HL-60 (cell line): ENCODE data around the gene GRK5.

Experiments
- DNase-seq, 2 experiments: peaks; one replicate each; pipeline ENCODE4 v3.0.0-alpha.2; 2010 to 2020; ENCODE audit warnings: low read depth in 1 of 2, low spot score in 1 of 2
- H3K27ac ChIP-seq: fragments of 250-450 bp; sonication (Bioruptor Pico); replicated peaks from 2 replicates; pipeline ENCODE4 v1.5.1; 2020; ENCODE audit warnings: mild to moderate bottlenecking, moderate library complexity
- H3K27me3 ChIP-seq: fragments of 250-450 bp; sonication (Bioruptor Pico); 2 replicates; pipeline ENCODE4 v1.5.1; 2021; ENCODE audit warnings: mild to moderate bottlenecking, moderate library complexity; ENCODE audit not compliant: insufficient read depth, poor library complexity, severe bottlenecking
- H3K4me3 ChIP-seq: replicated peaks from 2 replicates; pipeline ENCODE4 v1.5.1; 2011; ENCODE audit warnings: mild to moderate bottlenecking, control low read depth, low read length; ENCODE audit not compliant: insufficient read depth
- GABPA ChIP-seq: IDR thresholded peaks from 2 replicates; pipeline ENCODE4 v1.6.1; 2012; ENCODE audit warnings: low read depth
- POLR2AphosphoS5 ChIP-seq: IDR thresholded peaks from 2 replicates; pipeline ENCODE4 v1.6.1; 2012; ENCODE audit warnings: low read depth
- SPI1 ChIP-seq: IDR thresholded peaks from 2 replicates; pipeline ENCODE4 v1.6.1; 2012; ENCODE audit warnings: low read depth, mild to moderate bottlenecking, borderline replicate concordance
- long read RNA-seq: library from polyadenylated mRNA; unstranded; transcript quantifications from one replicate; pipeline ENCODE4 v2.0.0, GENCODE V29; 2020
- TF ChIP-seq, protein P1 (sequence below): IDR thresholded peaks from 2 replicates; pipeline ENCODE4 v1.6.1; 2012; ENCODE audit warnings: low read depth; ENCODE audit not compliant: insufficient replicate concordance
- TF ChIP-seq, protein P2 (sequence below): IDR thresholded peaks from one replicate; pipeline ENCODE4 v1.5.1; 2011; ENCODE audit warnings: low read length, control low read depth, inconsistent platforms; ENCODE audit not compliant: insufficient read depth

GRK5 gene
- long read RNA-seq, partial matches to known transcripts: 0 of 2 reads
- long read RNA-seq, other reads (novel, unspliced or antisense): 1 of 2 reads

DNA sequence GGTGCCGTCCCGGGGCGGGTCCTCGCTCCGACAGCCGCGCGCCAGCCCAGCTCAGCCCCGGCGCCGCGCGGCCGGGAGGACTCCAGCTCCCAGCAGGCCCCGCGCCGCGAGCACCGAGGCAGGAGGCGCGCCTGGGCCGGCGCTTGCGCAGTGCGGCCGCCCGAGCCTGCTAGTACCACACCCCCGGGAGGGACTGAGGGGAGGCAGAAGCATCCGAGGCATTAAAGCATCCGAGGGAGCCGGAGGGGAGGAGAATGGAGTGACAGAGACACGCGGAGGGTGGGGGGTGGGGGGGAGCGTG is at the start of gene GRK5:
Gene GRK5 (plus strand): TSS at position 206 of the 301 bp plus-strand sequence. CDS start 347 bp downstream, outside the sequence.
- peak; percentile 80 to 88 for DNase-seq
- peak within 1 kb of the TSS; percentile 57 for H3K4me3 ChIP-seq
- TF ChIP-seq, protein P1, sequence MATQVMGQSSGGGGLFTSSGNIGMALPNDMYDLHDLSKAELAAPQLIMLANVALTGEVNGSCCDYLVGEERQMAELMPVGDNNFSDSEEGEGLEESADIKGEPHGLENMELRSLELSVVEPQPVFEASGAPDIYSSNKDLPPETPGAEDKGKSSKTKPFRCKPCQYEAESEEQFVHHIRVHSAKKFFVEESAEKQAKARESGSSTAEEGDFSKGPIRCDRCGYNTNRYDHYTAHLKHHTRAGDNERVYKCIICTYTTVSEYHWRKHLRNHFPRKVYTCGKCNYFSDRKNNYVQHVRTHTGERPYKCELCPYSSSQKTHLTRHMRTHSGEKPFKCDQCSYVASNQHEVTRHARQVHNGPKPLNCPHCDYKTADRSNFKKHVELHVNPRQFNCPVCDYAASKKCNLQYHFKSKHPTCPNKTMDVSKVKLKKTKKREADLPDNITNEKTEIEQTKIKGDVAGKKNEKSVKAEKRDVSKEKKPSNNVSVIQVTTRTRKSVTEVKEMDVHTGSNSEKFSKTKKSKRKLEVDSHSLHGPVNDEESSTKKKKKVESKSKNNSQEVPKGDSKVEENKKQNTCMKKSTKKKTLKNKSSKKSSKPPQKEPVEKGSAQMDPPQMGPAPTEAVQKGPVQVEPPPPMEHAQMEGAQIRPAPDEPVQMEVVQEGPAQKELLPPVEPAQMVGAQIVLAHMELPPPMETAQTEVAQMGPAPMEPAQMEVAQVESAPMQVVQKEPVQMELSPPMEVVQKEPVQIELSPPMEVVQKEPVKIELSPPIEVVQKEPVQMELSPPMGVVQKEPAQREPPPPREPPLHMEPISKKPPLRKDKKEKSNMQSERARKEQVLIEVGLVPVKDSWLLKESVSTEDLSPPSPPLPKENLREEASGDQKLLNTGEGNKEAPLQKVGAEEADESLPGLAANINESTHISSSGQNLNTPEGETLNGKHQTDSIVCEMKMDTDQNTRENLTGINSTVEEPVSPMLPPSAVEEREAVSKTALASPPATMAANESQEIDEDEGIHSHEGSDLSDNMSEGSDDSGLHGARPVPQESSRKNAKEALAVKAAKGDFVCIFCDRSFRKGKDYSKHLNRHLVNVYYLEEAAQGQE: no peak
- TF ChIP-seq, protein P2, sequence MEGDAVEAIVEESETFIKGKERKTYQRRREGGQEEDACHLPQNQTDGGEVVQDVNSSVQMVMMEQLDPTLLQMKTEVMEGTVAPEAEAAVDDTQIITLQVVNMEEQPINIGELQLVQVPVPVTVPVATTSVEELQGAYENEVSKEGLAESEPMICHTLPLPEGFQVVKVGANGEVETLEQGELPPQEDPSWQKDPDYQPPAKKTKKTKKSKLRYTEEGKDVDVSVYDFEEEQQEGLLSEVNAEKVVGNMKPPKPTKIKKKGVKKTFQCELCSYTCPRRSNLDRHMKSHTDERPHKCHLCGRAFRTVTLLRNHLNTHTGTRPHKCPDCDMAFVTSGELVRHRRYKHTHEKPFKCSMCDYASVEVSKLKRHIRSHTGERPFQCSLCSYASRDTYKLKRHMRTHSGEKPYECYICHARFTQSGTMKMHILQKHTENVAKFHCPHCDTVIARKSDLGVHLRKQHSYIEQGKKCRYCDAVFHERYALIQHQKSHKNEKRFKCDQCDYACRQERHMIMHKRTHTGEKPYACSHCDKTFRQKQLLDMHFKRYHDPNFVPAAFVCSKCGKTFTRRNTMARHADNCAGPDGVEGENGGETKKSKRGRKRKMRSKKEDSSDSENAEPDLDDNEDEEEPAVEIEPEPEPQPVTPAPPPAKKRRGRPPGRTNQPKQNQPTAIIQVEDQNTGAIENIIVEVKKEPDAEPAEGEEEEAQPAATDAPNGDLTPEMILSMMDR: no peak
- no peak for TF ChIP-seq POLR2AphosphoS5
- H3K27ac ChIP-seq: peak within 1 kb of the TSS; percentile 69
- peaks cover 12% of the 10 kb centered on the region for H3K27me3 ChIP-seq

DNA sequence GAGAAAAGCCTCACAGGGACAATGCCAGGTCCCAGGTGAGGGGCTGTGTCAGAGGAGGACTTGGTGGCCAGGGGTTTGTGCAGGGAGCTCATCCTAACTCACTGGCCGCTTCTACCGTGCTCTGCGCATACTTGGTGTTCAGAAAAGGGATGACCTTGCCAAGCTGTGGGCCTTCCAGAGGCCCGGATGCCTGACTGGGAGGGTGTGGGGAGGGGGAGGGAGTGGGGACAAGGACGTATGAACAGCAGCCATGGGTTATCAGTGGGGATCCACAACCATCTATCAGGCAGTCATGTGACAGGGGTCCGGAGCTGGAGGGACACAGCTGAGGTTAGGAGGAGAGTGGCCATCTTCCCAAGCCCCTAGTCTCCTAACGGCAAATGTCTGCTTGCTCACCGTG is 48.0 kb upstream of the GRK5 start:
- DNase-seq: no peak
- TF ChIP-seq, protein P1: no peak
- TF ChIP-seq POLR2AphosphoS5 (no peak), GABPA (no peak), SPI1 (no peak)
- TF ChIP-seq, protein P2: no peak
- Histone ChIP-seq H3K27me3 (no peaks in the 10 kb centered on the region), H3K4me3 (no peak overlapping the region), H3K27ac (no peak overlapping the region)

DNA sequence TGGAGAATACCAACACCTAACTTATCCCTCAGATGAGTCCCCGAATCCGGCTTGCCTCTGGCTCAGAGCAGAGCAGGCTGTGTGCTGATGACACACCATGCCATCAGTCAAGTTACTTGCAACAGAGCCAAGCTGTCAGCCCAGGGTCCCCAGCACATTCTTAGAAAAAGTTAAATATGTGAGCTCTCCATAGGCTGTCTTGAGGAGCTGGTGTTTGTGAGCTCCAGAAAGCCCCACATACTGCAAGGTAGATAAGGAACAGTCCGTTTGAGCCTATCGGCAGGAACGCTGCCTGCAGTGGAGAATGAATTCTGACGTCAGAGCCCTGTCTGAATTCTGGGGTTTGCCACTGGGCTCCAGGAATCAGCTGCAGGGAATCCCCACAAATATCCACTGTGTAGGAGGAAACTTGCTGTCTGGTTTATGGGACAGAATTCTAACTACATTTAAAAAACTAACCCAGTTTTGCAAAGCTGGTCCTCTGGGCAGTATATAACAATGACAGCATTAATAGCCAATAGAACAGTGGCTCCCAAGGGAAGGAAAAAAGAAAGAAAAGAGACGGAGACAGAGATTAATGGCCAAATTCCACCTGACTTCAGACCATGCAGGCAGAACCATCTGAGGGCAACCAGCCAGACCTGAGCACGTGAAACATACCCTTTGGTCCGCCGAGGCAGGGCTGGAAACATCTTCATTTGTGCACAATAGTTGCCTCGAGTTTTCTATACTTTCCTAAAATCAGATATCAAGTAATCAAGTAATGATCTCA is 45.5 kb upstream of the GRK5 start:
- no peak overlapping the region for H3K27ac ChIP-seq
- TF ChIP-seq GABPA (no peak), POLR2AphosphoS5 (no peak), SPI1 (no peak)
- TF ChIP-seq, protein P1: no peak
- TF ChIP-seq, protein P2: no peak

More for the DNA sequence above, 45.5 kb upstream of the GRK5 start:
- Histone ChIP-seq H3K27me3 (no peaks in the 10 kb centered on the region), H3K4me3 (no peak overlapping the region)
- no peak for DNase-seq
